Prostate gland (tissue), 2 donors: Measurements from ENCODE around the gene GPR162.

ENCODE experiments used
- CTCF ChIP-seq, 4 experiments: fragments of 200-600 bp in 2 of 4; fragments of 450-650 bp in 2 of 4; sonication (generic) in 2 of 4; IDR thresholded peaks; 1 replicate in 3 of 4; 2 replicates in 1 of 4; pipeline ENCODE4 v1.5.1; 2016 to 2019; ENCODE audit warnings: antibody characterized with exemption in 4 of 4, mild to moderate bottlenecking in 2 of 4, moderate library complexity in 2 of 4
- POLR2A ChIP-seq: fragments of 450-650 bp; IDR thresholded peaks from one replicate; pipeline ENCODE4 v1.6.1; 2016; ENCODE audit warnings: antibody characterized with exemption, mild to moderate bottlenecking
- POLR2AphosphoS5 ChIP-seq: sonication (generic); formaldehyde crosslinking; IDR thresholded peaks from one replicate; pipeline ENCODE4 v1.6.1; 2017; ENCODE audit warnings: antibody characterized with exemption

- TF ChIP-seq POLR2A (no peak), POLR2AphosphoS5 (no peak), CTCF (IDR thresholded peaks at IDR 0.05) (no peak)
Measured at GRCh38 chr12:6784761-6785160, 36.9 kb upstream of the GPR162 start.
